ENCODE results near the gene CELSR1.

Gene CELSR1

GRCh38 chr22:46373159-46373558, 164.3 kb downstream of the CELSR1 start:
- peaks cover 2% of the 10 kb centered on the region for H3K4me1 ChIP-seq (ENCODE audit: control insufficient read depth, low read depth, low read length)
- H3K56ac ChIP-seq (ENCODE audit: low read length) = no peak overlapping the region
- WGBS (ENCODE audit: extremely low coverage, insufficient coverage, low lambda C conversion rate) = no CpG with 5 or more reads among the region's 8 CpGs
- no peaks in the 10 kb centered on the region for H3K36me3 ChIP-seq (ENCODE audit: control insufficient read depth, insufficient read depth, low read length)
- no peak overlapping the region for H3K23ac ChIP-seq (ENCODE audit: low read length)
- no peaks in the 10 kb centered on the region for H3K79me1 ChIP-seq (ENCODE audit: low read length)
- no peak for DNase-seq
- no peak overlapping the region for H4K8ac ChIP-seq (ENCODE audit: low read depth, low read length)
- no peak overlapping the region for H2BK120ac ChIP-seq (ENCODE audit: low read depth, low read length)
- no peak overlapping the region for H2BK15ac ChIP-seq (replicated peaks; ENCODE audit: low read depth)
- H3K4ac ChIP-seq (ENCODE audit: low read depth, low read length) = no peak overlapping the region
- H3K18ac ChIP-seq (ENCODE audit: low read length) = no peak overlapping the region
- no peaks in the 10 kb centered on the region for H3K79me2 ChIP-seq (ENCODE audit: control insufficient read depth, insufficient read depth, low read length)
- H3K27me3 ChIP-seq (ENCODE audit: insufficient read depth, low read length, poor library complexity) = no peaks in the 10 kb centered on the region
- H3K4me3 ChIP-seq (ENCODE audit: low read length) = no peak overlapping the region
- no peak overlapping the region for H2AK5ac ChIP-seq (ENCODE audit: low read length)
- no peak overlapping the region for H3K4me2 ChIP-seq (ENCODE audit: low read length)
- H3K9ac ChIP-seq (ENCODE audit: low read length) = no peak overlapping the region
- no peak overlapping the region for H2BK5ac ChIP-seq (ENCODE audit: low read length)
- H4K5ac ChIP-seq (ENCODE audit: low read length) = no peak overlapping the region
- no peak overlapping the region for H3K27ac ChIP-seq (ENCODE audit: low read depth, low read length)

GRCh38 chr22:46372686-46373085, 164.7 kb downstream of the CELSR1 start:
- no peak overlapping the region for H2BK120ac ChIP-seq (ENCODE audit: low read depth, low read length)
- H3K27me3 ChIP-seq (ENCODE audit: insufficient read depth, low read length, poor library complexity) = no peaks in the 10 kb centered on the region
- no peak overlapping the region for H3K4ac ChIP-seq (ENCODE audit: low read depth, low read length)
- H2AK5ac ChIP-seq (ENCODE audit: low read length) = no peak overlapping the region
- H3K23ac ChIP-seq (ENCODE audit: low read length) = no peak overlapping the region
- WGBS (ENCODE audit: extremely low coverage, insufficient coverage, low lambda C conversion rate) = no CpG with 5 or more reads among the region's 18 CpGs
- no peak overlapping the region for H3K56ac ChIP-seq (ENCODE audit: low read length)
- H2BK15ac ChIP-seq (replicated peaks; ENCODE audit: low read depth) = no peak overlapping the region
- no peaks in the 10 kb centered on the region for H3K79me2 ChIP-seq (ENCODE audit: control insufficient read depth, insufficient read depth, low read length)
- no peak overlapping the region for H3K4me3 ChIP-seq (ENCODE audit: low read length)
- H3K4me1 ChIP-seq (ENCODE audit: control insufficient read depth, low read depth, low read length) = no peaks in the 10 kb centered on the region
- H3K79me1 ChIP-seq (ENCODE audit: low read length) = no peaks in the 10 kb centered on the region
- H3K9ac ChIP-seq (ENCODE audit: low read length) = no peak overlapping the region
- no peak overlapping the region for H3K27ac ChIP-seq (ENCODE audit: low read depth, low read length)
- H4K5ac ChIP-seq (ENCODE audit: low read length) = no peak overlapping the region
- DNase-seq = no peak
- no peaks in the 10 kb centered on the region for H3K36me3 ChIP-seq (ENCODE audit: control insufficient read depth, insufficient read depth, low read length)
- no peak overlapping the region for H4K8ac ChIP-seq (ENCODE audit: low read depth, low read length)
- no peak overlapping the region for H3K4me2 ChIP-seq (ENCODE audit: low read length)
- no peak overlapping the region for H3K18ac ChIP-seq (ENCODE audit: low read length)
- H2BK5ac ChIP-seq (ENCODE audit: low read length) = no peak overlapping the region

GRCh38 chr22:46371623-46372226, 165.7 kb downstream of the CELSR1 start:
- H3K79me1 ChIP-seq (ENCODE audit: low read length) = no peaks in the 10 kb centered on the region
- H4K8ac ChIP-seq (ENCODE audit: low read depth, low read length) = no peak overlapping the region
- no peak for DNase-seq
- no peak overlapping the region for H2BK15ac ChIP-seq (replicated peaks; ENCODE audit: low read depth)
- no peak overlapping the region for H3K18ac ChIP-seq (ENCODE audit: low read length)
- H3K4me2 ChIP-seq (ENCODE audit: low read length) = no peak overlapping the region
- no peaks in the 10 kb centered on the region for H3K4me1 ChIP-seq (ENCODE audit: control insufficient read depth, low read depth, low read length)
- H3K27me3 ChIP-seq (ENCODE audit: insufficient read depth, low read length, poor library complexity) = no peaks in the 10 kb centered on the region
- H3K56ac ChIP-seq (ENCODE audit: low read length) = no peak overlapping the region
- no peak overlapping the region for H2BK5ac ChIP-seq (ENCODE audit: low read length)
- no peak overlapping the region for H3K9ac ChIP-seq (ENCODE audit: low read length)
- no peaks in the 10 kb centered on the region for H3K36me3 ChIP-seq (ENCODE audit: control insufficient read depth, insufficient read depth, low read length)
- WGBS (ENCODE audit: extremely low coverage, insufficient coverage, low lambda C conversion rate) = 100% methylated on average over 1 of the region's 2 CpGs
- H4K5ac ChIP-seq (ENCODE audit: low read length) = no peak overlapping the region
- H3K23ac ChIP-seq (ENCODE audit: low read length) = no peak overlapping the region
- H3K4ac ChIP-seq (ENCODE audit: low read depth, low read length) = no peak overlapping the region
- no peak overlapping the region for H2BK120ac ChIP-seq (ENCODE audit: low read depth, low read length)
- no peak overlapping the region for H2AK5ac ChIP-seq (ENCODE audit: low read length)
- H3K79me2 ChIP-seq (ENCODE audit: control insufficient read depth, insufficient read depth, low read length) = no peaks in the 10 kb centered on the region
- no peak overlapping the region for H3K27ac ChIP-seq (ENCODE audit: low read depth, low read length)
- no peak overlapping the region for H3K4me3 ChIP-seq (ENCODE audit: low read length)

- Histone ChIP-seq H3K4me1 (ENCODE audit: control insufficient read depth, low read depth, low read length) (no peaks in the 10 kb centered on the region), H3K4me2 (ENCODE audit: low read length) (no peak overlapping the region), H2AK5ac (ENCODE audit: low read length) (no peak overlapping the region), H3K79me1 (ENCODE audit: low read length) (no peaks in the 10 kb centered on the region), H3K18ac (ENCODE audit: low read length) (no peak overlapping the region), H3K27ac (ENCODE audit: low read depth, low read length) (no peak overlapping the region), H3K9ac (ENCODE audit: low read length) (no peak overlapping the region), H3K4me3 (ENCODE audit: low read length) (no peak overlapping the region), H3K23ac (ENCODE audit: low read length) (no peak overlapping the region), H2BK120ac (ENCODE audit: low read depth, low read length) (no peak overlapping the region), H3K79me2 (ENCODE audit: control insufficient read depth, insufficient read depth, low read length) (no peaks in the 10 kb centered on the region), H3K27me3 (ENCODE audit: insufficient read depth, low read length, poor library complexity) (no peaks in the 10 kb centered on the region), H3K4ac (ENCODE audit: low read depth, low read length) (no peak overlapping the region), H3K56ac (ENCODE audit: low read length) (no peak overlapping the region), H4K5ac (ENCODE audit: low read length) (no peak overlapping the region), H2BK15ac (replicated peaks; ENCODE audit: low read depth) (no peak overlapping the region), H3K36me3 (ENCODE audit: control insufficient read depth, insufficient read depth, low read length) (no peaks in the 10 kb centered on the region), H2BK5ac (ENCODE audit: low read length) (no peak overlapping the region), H4K8ac (ENCODE audit: low read depth, low read length) (no peak overlapping the region)
- peak; percentile 41 for DNase-seq
- WGBS (ENCODE audit: extremely low coverage, insufficient coverage, low lambda C conversion rate) = no CpG with 5 or more reads among the region's 15 CpGs
These were observed 166.7 kb downstream of the CELSR1 start for GRCh38 chr22:46370584-46371291.

- no peaks in the 10 kb centered on the region for H3K79me1 ChIP-seq (ENCODE audit: low read length)
- no peak overlapping the region for H3K9ac ChIP-seq (ENCODE audit: low read length)
- no peak overlapping the region for H3K27ac ChIP-seq (ENCODE audit: low read depth, low read length)
- no peak overlapping the region for H3K18ac ChIP-seq (ENCODE audit: low read length)
- no CpG with 5 or more reads among the region's 25 CpGs for WGBS (ENCODE audit: extremely low coverage, insufficient coverage, low lambda C conversion rate)
- no peak overlapping the region for H3K4me2 ChIP-seq (ENCODE audit: low read length)
- no peaks in the 10 kb centered on the region for H3K36me3 ChIP-seq (ENCODE audit: control insufficient read depth, insufficient read depth, low read length)
- H4K5ac ChIP-seq (ENCODE audit: low read length) = no peak overlapping the region
- H3K4me1 ChIP-seq (ENCODE audit: control insufficient read depth, low read depth, low read length) = no peaks in the 10 kb centered on the region
- no peak overlapping the region for H2BK120ac ChIP-seq (ENCODE audit: low read depth, low read length)
- no peak overlapping the region for H3K4ac ChIP-seq (ENCODE audit: low read depth, low read length)
- H3K27me3 ChIP-seq (ENCODE audit: insufficient read depth, low read length, poor library complexity) = no peaks in the 10 kb centered on the region
- no peak overlapping the region for H3K4me3 ChIP-seq (ENCODE audit: low read length)
- H2AK5ac ChIP-seq (ENCODE audit: low read length) = no peak overlapping the region
- no peak for DNase-seq
- H2BK15ac ChIP-seq (replicated peaks; ENCODE audit: low read depth) = no peak overlapping the region
- no peak overlapping the region for H4K8ac ChIP-seq (ENCODE audit: low read depth, low read length)
- H3K79me2 ChIP-seq (ENCODE audit: control insufficient read depth, insufficient read depth, low read length) = no peaks in the 10 kb centered on the region
- no peak overlapping the region for H3K23ac ChIP-seq (ENCODE audit: low read length)
- H2BK5ac ChIP-seq (ENCODE audit: low read length) = no peak overlapping the region
- H3K56ac ChIP-seq (ENCODE audit: low read length) = no peak overlapping the region
These were observed 167.5 kb downstream of the CELSR1 start for GRCh38 chr22:46369716-46370583.

Data from mesendoderm (in vitro differentiated cells).